ENCODE results near the gene MRGPRE. TPM values are rescaled to one million over a fixed set of nuclear protein-coding genes. Genes with fewer than 3 reads are reported as not detected.

Gene MRGPRE
- total RNA-seq, 1 donor from 2014 or later = not detected

DNA sequence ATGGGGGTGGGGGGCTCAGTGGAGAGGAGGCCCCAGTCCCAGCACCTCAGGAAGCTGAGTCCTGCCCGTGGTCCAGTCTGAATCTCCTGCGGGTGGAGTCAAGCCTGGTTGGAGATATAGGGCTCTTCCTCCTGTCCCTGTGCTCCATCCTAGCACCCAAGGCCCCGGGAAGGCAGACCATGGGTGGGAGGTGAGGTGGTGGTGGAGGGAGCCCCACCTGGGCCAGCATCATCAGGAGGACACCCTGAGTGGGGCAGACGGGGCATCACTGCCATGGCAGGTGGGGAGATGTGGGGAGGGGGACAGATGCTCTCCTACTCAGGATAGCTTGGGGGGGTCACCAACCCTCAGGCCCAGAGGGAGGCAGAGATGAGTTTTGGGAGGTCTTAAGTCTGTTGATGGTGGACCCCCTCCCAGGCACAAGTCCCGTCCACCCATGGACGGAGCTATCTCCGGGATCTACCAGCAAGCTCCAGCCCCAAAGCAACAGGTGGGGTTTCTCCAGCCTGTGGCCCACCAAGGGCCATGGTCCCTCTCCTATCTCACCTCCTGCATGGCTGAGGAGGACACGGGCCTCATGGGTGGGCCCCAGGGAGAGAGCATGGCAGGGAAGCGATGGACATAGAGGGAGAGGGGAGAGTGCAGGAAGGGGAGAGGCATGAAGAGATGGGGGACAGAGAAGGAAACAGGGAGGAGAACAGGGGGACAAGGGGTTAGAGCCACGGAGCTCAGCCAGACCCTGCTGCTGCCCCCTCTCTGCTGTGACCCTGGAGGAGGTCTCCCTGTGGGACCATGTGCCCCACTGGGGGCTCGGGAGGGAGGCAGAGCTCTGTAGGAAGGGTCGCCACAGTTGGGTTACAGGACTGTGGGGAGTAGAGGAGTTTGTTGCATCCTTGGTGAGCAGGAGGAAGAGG lies 1.3 kb downstream of the MRGPRE start:
- H3K36me3 ChIP-seq (ENCODE audit: control insufficient read depth, insufficient read depth, low read length) = no peaks in the 10 kb centered on the region
- TF ChIP-seq, protein P1, sequence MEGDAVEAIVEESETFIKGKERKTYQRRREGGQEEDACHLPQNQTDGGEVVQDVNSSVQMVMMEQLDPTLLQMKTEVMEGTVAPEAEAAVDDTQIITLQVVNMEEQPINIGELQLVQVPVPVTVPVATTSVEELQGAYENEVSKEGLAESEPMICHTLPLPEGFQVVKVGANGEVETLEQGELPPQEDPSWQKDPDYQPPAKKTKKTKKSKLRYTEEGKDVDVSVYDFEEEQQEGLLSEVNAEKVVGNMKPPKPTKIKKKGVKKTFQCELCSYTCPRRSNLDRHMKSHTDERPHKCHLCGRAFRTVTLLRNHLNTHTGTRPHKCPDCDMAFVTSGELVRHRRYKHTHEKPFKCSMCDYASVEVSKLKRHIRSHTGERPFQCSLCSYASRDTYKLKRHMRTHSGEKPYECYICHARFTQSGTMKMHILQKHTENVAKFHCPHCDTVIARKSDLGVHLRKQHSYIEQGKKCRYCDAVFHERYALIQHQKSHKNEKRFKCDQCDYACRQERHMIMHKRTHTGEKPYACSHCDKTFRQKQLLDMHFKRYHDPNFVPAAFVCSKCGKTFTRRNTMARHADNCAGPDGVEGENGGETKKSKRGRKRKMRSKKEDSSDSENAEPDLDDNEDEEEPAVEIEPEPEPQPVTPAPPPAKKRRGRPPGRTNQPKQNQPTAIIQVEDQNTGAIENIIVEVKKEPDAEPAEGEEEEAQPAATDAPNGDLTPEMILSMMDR (IDR thresholded peaks at IDR 0.05; ENCODE audit: insufficient read depth, low read length, severe bottlenecking) = no peak
- FAIRE-seq (no peak), DNase-seq (ENCODE audit: low read depth) (no peak)
- H3K4me3 ChIP-seq (ENCODE audit: low read depth, low read length) = no peak overlapping the region
- peaks cover 5% of the 10 kb centered on the region for H3K27me3 ChIP-seq (ENCODE audit: control insufficient read depth, insufficient read depth, low read length)

DNA sequence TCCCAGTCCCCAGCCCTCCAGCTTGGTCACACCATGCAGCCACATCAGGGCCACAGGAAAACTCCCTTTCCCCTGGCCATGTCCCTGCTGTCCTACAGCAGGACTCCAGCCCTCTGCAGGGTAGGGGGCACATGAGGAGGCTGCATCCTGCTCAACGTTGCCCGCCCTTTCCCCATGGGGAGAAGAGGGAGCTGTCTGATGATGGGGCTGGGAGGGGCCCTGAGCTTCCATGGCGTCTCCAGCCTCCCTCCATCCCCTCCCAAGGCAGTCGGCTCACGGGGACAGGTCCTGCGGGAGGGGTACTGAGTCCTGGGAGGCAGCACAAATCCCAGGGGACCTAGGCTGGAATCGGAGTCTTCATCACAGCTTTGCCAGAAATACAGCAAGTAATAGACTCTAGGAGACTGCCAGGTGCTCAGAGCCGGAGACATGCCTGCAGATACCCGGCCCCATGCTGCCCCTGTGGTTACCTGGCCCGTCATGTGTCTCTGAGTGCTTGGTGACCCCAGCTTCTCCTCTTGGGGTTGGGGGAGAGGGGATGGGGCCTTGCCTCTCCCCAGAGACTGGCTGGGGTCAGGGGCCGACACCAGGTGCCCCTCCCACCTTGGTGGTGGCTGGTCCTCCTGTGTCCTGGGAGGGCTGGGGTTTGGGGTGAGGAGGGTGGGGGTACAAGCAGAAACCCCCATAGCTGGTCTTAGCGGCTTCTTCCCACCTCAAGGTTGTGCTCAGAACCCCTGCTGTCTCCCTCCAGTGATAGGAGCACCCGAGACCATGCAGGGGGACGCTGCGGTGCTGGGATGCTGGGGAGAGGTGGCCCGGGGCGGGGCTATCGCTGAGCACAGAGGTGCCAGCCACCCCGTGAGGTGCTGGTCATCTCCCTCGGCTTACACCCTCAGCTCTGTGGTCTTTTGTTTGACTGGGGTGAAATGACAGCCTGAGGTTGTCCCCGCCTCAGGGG lies 2.3 kb downstream of the MRGPRE start:
- Histone ChIP-seq H3K36me3 (ENCODE audit: control insufficient read depth, insufficient read depth, low read length) (no peaks in the 10 kb centered on the region), H3K4me3 (ENCODE audit: low read depth, low read length) (no peak overlapping the region), H3K27me3 (ENCODE audit: control insufficient read depth, insufficient read depth, low read length) (peaks cover 5% of the 10 kb centered on the region)
- TF ChIP-seq, protein P1 (IDR thresholded peaks at IDR 0.05; ENCODE audit: insufficient read depth, low read length, severe bottlenecking) = no peak
- DNase-seq (ENCODE audit: low read depth) (no peak), FAIRE-seq (no peak)

DNA sequence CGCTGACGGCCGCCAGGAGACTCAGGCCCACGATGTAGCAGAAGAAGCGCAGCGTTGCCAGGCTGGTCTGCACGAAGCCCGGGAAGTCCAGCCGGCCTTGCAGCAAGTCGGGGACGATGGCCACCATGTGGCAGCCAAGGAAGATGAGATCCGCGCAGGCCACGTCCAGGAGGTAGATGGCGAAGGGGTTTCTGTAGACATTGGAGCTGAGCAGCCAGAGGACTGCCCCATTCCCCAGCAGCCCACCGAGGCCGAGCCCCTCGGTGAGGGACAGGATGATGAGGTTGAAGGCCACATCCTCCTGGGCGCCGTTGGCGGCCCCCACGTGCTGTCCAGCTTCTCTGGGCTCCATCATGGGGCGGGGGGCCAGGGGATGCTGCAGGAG lies 3.8 kb downstream of the MRGPRE start:
- DNase-seq (ENCODE audit: low read depth) (no peak), FAIRE-seq (no peak)
- Histone ChIP-seq H3K27me3 (ENCODE audit: control insufficient read depth, insufficient read depth, low read length) (peaks cover 4% of the 10 kb centered on the region), H3K36me3 (ENCODE audit: control insufficient read depth, insufficient read depth, low read length) (no peaks in the 10 kb centered on the region), H3K4me3 (ENCODE audit: low read depth, low read length) (no peak overlapping the region)
- TF ChIP-seq, protein P1 (IDR thresholded peaks at IDR 0.05; ENCODE audit: insufficient read depth, low read length, severe bottlenecking) = no peak

DNA sequence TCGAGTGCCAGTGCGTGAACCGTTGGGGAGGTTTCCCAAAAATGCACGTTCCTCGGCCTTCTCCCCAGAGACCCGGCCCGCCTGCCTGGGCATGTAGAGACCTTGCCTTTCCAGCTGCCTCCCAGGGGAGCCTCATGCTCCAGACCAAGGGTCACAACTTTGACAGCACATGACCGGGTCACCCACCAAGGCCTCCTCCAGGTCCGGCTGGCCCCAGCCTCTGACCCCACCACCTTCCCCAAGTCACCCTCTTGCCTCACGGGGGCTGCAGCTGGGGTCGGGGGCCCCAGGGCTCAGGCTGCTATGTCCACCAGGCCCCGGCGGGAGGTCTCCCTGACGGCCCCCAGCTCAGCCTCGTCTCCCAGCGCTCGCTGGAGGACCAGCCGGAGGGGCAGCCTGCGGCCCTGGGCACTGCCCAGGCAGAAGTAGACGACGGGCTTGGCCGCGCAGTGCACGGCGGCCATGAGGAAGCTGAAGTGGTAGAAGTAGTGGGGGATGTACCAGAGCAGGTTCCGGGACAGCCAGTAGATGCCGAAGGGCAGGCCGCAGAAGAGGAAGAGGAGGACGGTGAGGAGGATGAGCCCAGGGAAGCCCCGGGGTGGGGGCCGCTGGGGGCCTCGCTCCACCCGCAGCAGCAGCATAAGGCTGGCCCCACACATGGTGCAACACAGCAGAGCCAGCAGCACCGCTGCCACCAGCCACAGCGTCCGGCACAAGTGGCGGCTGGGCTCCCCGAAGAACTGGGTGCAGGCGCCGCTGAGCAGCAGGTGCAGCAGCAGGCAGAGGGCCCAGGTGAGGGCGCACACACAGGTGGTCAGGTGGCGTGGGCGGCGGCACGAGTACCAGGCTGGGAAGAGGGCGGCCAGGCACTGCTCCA lies 4.4 kb downstream of the MRGPRE start:
- Histone ChIP-seq H3K27me3 (ENCODE audit: control insufficient read depth, insufficient read depth, low read length) (peaks cover 2% of the 10 kb centered on the region), H3K36me3 (ENCODE audit: control insufficient read depth, insufficient read depth, low read length) (no peaks in the 10 kb centered on the region), H3K4me3 (ENCODE audit: low read depth, low read length) (no peak overlapping the region)
- TF ChIP-seq, protein P1 (IDR thresholded peaks at IDR 0.05; ENCODE audit: insufficient read depth, low read length, severe bottlenecking) = no peak
- DNase-seq (ENCODE audit: low read depth) (no peak), FAIRE-seq (no peak)

DNA sequence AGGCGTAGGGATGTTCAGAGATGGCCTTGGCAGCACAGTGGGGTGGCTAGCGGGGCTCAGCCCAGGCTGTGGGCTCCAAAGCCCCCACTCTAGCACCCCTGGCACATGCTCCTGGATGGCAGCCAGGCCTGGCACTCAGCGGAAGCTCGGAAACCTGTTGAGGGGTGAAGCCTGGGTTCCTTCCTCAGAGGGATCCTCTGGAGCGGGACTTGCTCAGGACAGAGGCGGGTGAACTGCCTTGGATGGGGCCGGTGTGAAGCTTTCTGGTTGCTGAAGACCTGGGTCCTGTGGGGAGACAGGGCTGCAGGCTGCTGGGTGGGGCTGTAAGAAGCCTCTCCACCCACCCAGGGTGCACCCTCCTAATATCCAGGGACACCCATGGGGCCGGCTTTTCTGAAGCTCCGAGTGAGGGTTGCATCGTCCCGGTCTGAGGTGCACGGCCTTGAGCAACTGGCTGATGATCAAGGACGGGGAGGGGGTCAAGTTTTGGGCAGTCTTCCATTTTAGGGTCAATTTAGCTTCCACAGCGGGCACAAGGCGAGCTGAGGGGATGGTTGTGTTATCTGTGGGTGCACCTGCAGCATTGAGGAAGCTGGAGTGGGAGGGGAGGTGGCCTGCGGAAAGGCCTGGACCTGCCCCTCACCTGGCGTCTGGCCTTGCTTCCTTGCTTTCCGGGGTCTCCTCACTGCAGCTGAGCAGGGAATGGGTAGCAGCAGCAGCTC lies 5.2 kb downstream of the MRGPRE start:
- Histone ChIP-seq H3K36me3 (ENCODE audit: control insufficient read depth, insufficient read depth, low read length) (no peaks in the 10 kb centered on the region), H3K4me3 (ENCODE audit: low read depth, low read length) (no peak overlapping the region), H3K27me3 (ENCODE audit: control insufficient read depth, insufficient read depth, low read length) (no peaks in the 10 kb centered on the region)
- TF ChIP-seq, protein P1 (IDR thresholded peaks at IDR 0.05; ENCODE audit: insufficient read depth, low read length, severe bottlenecking) = no peak
- FAIRE-seq = no peak
- no peak for DNase-seq (ENCODE audit: low read depth)

All from bronchial epithelial cell (primary cell).